Measurements from ENCODE around the gene ACOX2. TPM values are rescaled to one million over a fixed set of nuclear protein-coding genes. Genes with fewer than 3 reads are reported as not detected.

Gene ACOX2
- total RNA-seq, 1 experiment from 2014 or later: 10.8 TPM

GRCh38 chr3:58556001-58556400 lies 19.0 kb upstream of the ACOX2 start:
- no peak for TF ChIP-seq CTCF (conservative IDR thresholded peaks at IDR 0.05; ENCODE audit: low read depth, low read length)
- TF ChIP-seq EZH2phosphoT487 (IDR thresholded peaks at IDR 0.05; ENCODE audit: borderline replicate concordance, low read length): no peak
- no peak for TF ChIP-seq EZH2 (IDR thresholded peaks at IDR 0.05; ENCODE audit: low read length, unreplicated experiment)
- H3K27me3 ChIP-seq (ENCODE audit: low read length): no peaks in the 10 kb centered on the region
- no peak overlapping the region for H2AFZ ChIP-seq (ENCODE audit: low read length)
- no TSS peak for BruUV-seq (replicated peaks)
- H3K9me3 ChIP-seq (ENCODE audit: low read length): no peaks in the 10 kb centered on the region
- no peaks in the 10 kb centered on the region for H4K20me1 ChIP-seq (ENCODE audit: low read length)
- no peaks in the 10 kb centered on the region for H3K9me2 ChIP-seq (replicated peaks; ENCODE audit: low read length)
- peaks cover 5% of the 10 kb centered on the region; the same call in 1 of the 2 replicates for H3K4me1 ChIP-seq (ENCODE audit: insufficient read depth, low read length)
- no peaks in the 10 kb centered on the region for H3K79me2 ChIP-seq (ENCODE audit: low read length)
- H3K27ac ChIP-seq (ENCODE audit: low read length): no peak overlapping the region
- CTCF ChIA-PET: no interaction called here
- no peak overlapping the region for H3K4me3 ChIP-seq (ENCODE audit: low read length)
- H3K36me3 ChIP-seq (ENCODE audit: low read depth, low read length): no peaks in the 10 kb centered on the region
- no peaks in the 10 kb centered on the region for H3F3A ChIP-seq (ENCODE audit: low read length, unreplicated experiment)
- no peak overlapping the region for H3K4me2 ChIP-seq (ENCODE audit: low read length)
- H3K9ac ChIP-seq (ENCODE audit: low read length): no peak overlapping the region
- ATAC-seq (no peak), DNase-seq (no peak)
- intact Hi-C loops (cut with micrococcal nuclease): no loop called here
- POLR2A ChIA-PET (ENCODE audit: unreplicated experiment): interaction anchor here (0.6 kb wide), 2 partner anchors 28 to 249 kb away, joined by 3 to 14 read pairs; partner anchors contain the start of gene HTD2

GRCh38 chr3:58555203-58555602 lies 18.2 kb upstream of the ACOX2 start:
- Histone ChIP-seq H3K4me3 (ENCODE audit: low read length) (no peak overlapping the region), H3K27ac (ENCODE audit: low read length) (no peak overlapping the region), H3K4me1 (ENCODE audit: insufficient read depth, low read length) (no peaks in the 10 kb centered on the region), H3K9me3 (ENCODE audit: low read length) (no peaks in the 10 kb centered on the region), H2AFZ (ENCODE audit: low read length) (no peak overlapping the region), H3K79me2 (ENCODE audit: low read length) (no peaks in the 10 kb centered on the region), H3F3A (ENCODE audit: low read length, unreplicated experiment) (no peaks in the 10 kb centered on the region), H4K20me1 (ENCODE audit: low read length) (no peaks in the 10 kb centered on the region), H3K9me2 (replicated peaks; ENCODE audit: low read length) (no peaks in the 10 kb centered on the region), H3K9ac (ENCODE audit: low read length) (no peak overlapping the region), H3K27me3 (ENCODE audit: low read length) (no peaks in the 10 kb centered on the region), H3K36me3 (ENCODE audit: low read depth, low read length) (no peaks in the 10 kb centered on the region), H3K4me2 (ENCODE audit: low read length) (no peak overlapping the region)
- intact Hi-C loops (cut with micrococcal nuclease): no loop called here
- POLR2A ChIA-PET (ENCODE audit: unreplicated experiment): no interaction called here
- CTCF ChIA-PET: no interaction called here
- BruUV-seq (replicated peaks): no TSS peak
- DNase-seq (no peak), ATAC-seq (no peak)
- TF ChIP-seq EZH2 (IDR thresholded peaks at IDR 0.05; ENCODE audit: low read length, unreplicated experiment): no peak
- TF ChIP-seq CTCF (conservative IDR thresholded peaks at IDR 0.05; ENCODE audit: low read depth, low read length): no peak
- no peak for TF ChIP-seq EZH2phosphoT487 (IDR thresholded peaks at IDR 0.05; ENCODE audit: borderline replicate concordance, low read length)

- no peaks in the 10 kb centered on the region for H3F3A ChIP-seq (ENCODE audit: low read length, unreplicated experiment)
- no peak overlapping the region for H3K4me3 ChIP-seq (ENCODE audit: low read length)
- BruUV-seq (replicated peaks): no TSS peak
- ATAC-seq: no peak
- H3K27ac ChIP-seq (ENCODE audit: low read length): no peak overlapping the region
- no peak overlapping the region for H3K4me2 ChIP-seq (ENCODE audit: low read length)
- H3K79me2 ChIP-seq (ENCODE audit: low read length): no peaks in the 10 kb centered on the region
- no peaks in the 10 kb centered on the region for H3K36me3 ChIP-seq (ENCODE audit: low read depth, low read length)
- H3K4me1 ChIP-seq (ENCODE audit: insufficient read depth, low read length): no peaks in the 10 kb centered on the region
- CTCF ChIA-PET: no interaction called here
- no peaks in the 10 kb centered on the region for H3K27me3 ChIP-seq (ENCODE audit: low read length)
- TF ChIP-seq CTCF (conservative IDR thresholded peaks at IDR 0.05; ENCODE audit: low read depth, low read length) (no peak), EZH2 (IDR thresholded peaks at IDR 0.05; ENCODE audit: low read length, unreplicated experiment) (no peak), EZH2phosphoT487 (IDR thresholded peaks at IDR 0.05; ENCODE audit: borderline replicate concordance, low read length) (no peak)
- intact Hi-C loops (cut with micrococcal nuclease): no loop called here
- H3K9me3 ChIP-seq (ENCODE audit: low read length): no peaks in the 10 kb centered on the region
- H4K20me1 ChIP-seq (ENCODE audit: low read length): no peaks in the 10 kb centered on the region
- POLR2A ChIA-PET (ENCODE audit: unreplicated experiment): no interaction called here
- no peak overlapping the region for H3K9ac ChIP-seq (ENCODE audit: low read length)
- no peak for DNase-seq
- no peaks in the 10 kb centered on the region for H3K9me2 ChIP-seq (replicated peaks; ENCODE audit: low read length)
- H2AFZ ChIP-seq (ENCODE audit: low read length): no peak overlapping the region
Observed at GRCh38 chr3:58553003-58553402, 16.0 kb upstream of the ACOX2 start.
